ENCODE measurements around the gene TUBA1C. TPM values are rescaled to one million over a fixed set of nuclear protein-coding genes. Genes with fewer than 3 reads are reported as not detected.

TUBA1C gene
- total RNA-seq, 2 donors from 2014 or later, result 81.9 to 85.6 TPM

- Histone ChIP-seq H3K27ac (no peak overlapping the region), H3K4me1 (replicated peaks) (no peaks in the 10 kb centered on the region), H3K27me3 (replicated peaks; ENCODE audit: insufficient read depth) (no peaks in the 10 kb centered on the region), H3K4me3 (no peak overlapping the region), H3K9me3 (no peaks in the 10 kb centered on the region), H3K36me3 (no peaks in the 10 kb centered on the region)
- 68% methylated on average over 9 of the region's 9 CpGs for WGBS
- intact Hi-C loops (cut with DNase I), result loop anchor here (5.0 kb wide), 1 partner anchor 223 kb away; no protein-coding TSS in a partner anchor
- TF ChIP-seq POLR2AphosphoS5 (IDR thresholded peaks at IDR 0.05) (no peak), CTCF (IDR thresholded peaks at IDR 0.05) (no peak), POLR2A (IDR thresholded peaks at IDR 0.05) (no peak)
- no peak for DNase-seq (ENCODE audit: low spot score)
These were observed 24.2 kb downstream of the TUBA1C start for GRCh38 chr12:49288922-49289555.

GRCh38 chr12:49292729-49293055, 27.8 kb downstream of the TUBA1C start:
- intact Hi-C loops (cut with DNase I), result no loop called here
- 51% methylated on average over 7 of the region's 7 CpGs for WGBS
- no peak for DNase-seq (ENCODE audit: low spot score)

GRCh38 chr12:49293056-49293956, 28.4 kb downstream of the TUBA1C start:
- DNase-seq (ENCODE audit: low spot score), result no peak
- WGBS, result 20% methylated on average over 16 of the region's 18 CpGs

More at GRCh38 chr12:49292729-49293055, 27.8 kb downstream of the TUBA1C start:
- Histone ChIP-seq H3K36me3 (no peaks in the 10 kb centered on the region), H3K4me1 (replicated peaks) (no peaks in the 10 kb centered on the region), H3K27ac (no peak overlapping the region), H3K27me3 (replicated peaks; ENCODE audit: insufficient read depth) (peaks cover 18% of the 10 kb centered on the region), H3K4me3 (no peak overlapping the region), H3K9me3 (no peaks in the 10 kb centered on the region)
- TF ChIP-seq POLR2AphosphoS5 (IDR thresholded peaks at IDR 0.05) (no peak), CTCF (IDR thresholded peaks at IDR 0.05) (no peak), POLR2A (IDR thresholded peaks at IDR 0.05) (no peak)

GRCh38 chr12:49294086-49294803, 29.4 kb downstream of the TUBA1C start:
- peaks cover 21% of the 10 kb centered on the region for H3K27me3 ChIP-seq (replicated peaks; ENCODE audit: insufficient read depth)
- intact Hi-C loops (cut with DNase I), result no loop called here

More at GRCh38 chr12:49293056-49293956, 28.4 kb downstream of the TUBA1C start:
- intact Hi-C loops (cut with DNase I), result no loop called here
- no peaks in the 10 kb centered on the region for H3K4me1 ChIP-seq (replicated peaks)
- H3K27ac ChIP-seq, result no peak overlapping the region
- no peaks in the 10 kb centered on the region for H3K36me3 ChIP-seq
- no peak overlapping the region for H3K4me3 ChIP-seq
- H3K9me3 ChIP-seq, result no peaks in the 10 kb centered on the region
- TF ChIP-seq POLR2A (IDR thresholded peaks at IDR 0.05) (no peak), POLR2AphosphoS5 (IDR thresholded peaks at IDR 0.05) (no peak), CTCF (IDR thresholded peaks at IDR 0.05) (no peak)
- peaks cover 21% of the 10 kb centered on the region for H3K27me3 ChIP-seq (replicated peaks; ENCODE audit: insufficient read depth)

More at GRCh38 chr12:49294086-49294803, 29.4 kb downstream of the TUBA1C start:
- Histone ChIP-seq H3K4me1 (replicated peaks) (no peaks in the 10 kb centered on the region), H3K36me3 (no peaks in the 10 kb centered on the region), H3K9me3 (no peaks in the 10 kb centered on the region), H3K4me3 (no peak overlapping the region), H3K27ac (no peak overlapping the region)
- DNase-seq (ENCODE audit: low spot score), result no peak
- TF ChIP-seq CTCF (IDR thresholded peaks at IDR 0.05) (no peak), POLR2AphosphoS5 (IDR thresholded peaks at IDR 0.05) (no peak)
- 79% methylated on average over 8 of the region's 8 CpGs for WGBS
